HG02938 (cell line): ENCODE measurements around the gene ITIH3.

Experiments
- ATAC-seq: cut with Tn5 transposase; IDR thresholded peaks from one replicate; pipeline ENCODE4 v1.9.1; 2021; ENCODE audit warnings: mild to moderate bottlenecking, moderate library complexity; ENCODE audit not compliant: unreplicated experiment

Gene ITIH3

DNA sequence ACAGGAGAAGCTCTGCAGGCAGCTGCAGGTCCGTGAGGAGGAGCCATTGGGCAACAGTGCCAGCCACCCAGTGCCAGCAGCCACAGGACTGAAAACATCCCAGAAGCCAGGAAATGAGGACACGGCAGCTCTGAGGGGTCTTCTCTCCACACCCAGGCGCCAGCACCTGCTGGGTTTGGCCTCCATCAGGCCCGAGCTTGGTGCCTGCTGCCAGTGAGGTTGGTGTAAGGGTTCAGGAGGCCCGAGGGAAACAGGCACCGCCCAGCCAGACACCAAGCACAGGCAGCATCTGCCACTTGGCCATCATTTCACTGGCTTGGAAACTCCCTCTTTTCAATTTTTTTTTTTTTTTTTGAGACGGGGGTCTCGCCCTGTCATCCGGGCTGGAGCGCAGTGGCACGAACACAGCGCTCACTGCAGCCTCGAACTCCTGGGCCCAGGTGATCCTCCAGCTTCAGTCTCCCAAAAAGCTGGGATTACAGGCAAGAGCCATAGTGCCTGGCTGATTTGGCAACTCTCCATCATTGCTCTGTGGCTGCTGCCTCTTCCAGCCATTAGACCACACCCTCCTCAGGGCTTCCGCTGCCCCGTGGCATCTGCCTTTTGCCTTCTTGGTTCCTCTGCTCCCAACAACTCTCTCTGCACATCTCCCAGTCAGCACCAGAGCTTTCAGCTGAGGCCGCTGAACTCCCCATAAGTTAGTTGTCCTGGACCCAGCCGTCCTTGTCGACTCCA, 1.5 kb upstream of the ITIH3 start:
- ATAC-seq, result no peak

DNA sequence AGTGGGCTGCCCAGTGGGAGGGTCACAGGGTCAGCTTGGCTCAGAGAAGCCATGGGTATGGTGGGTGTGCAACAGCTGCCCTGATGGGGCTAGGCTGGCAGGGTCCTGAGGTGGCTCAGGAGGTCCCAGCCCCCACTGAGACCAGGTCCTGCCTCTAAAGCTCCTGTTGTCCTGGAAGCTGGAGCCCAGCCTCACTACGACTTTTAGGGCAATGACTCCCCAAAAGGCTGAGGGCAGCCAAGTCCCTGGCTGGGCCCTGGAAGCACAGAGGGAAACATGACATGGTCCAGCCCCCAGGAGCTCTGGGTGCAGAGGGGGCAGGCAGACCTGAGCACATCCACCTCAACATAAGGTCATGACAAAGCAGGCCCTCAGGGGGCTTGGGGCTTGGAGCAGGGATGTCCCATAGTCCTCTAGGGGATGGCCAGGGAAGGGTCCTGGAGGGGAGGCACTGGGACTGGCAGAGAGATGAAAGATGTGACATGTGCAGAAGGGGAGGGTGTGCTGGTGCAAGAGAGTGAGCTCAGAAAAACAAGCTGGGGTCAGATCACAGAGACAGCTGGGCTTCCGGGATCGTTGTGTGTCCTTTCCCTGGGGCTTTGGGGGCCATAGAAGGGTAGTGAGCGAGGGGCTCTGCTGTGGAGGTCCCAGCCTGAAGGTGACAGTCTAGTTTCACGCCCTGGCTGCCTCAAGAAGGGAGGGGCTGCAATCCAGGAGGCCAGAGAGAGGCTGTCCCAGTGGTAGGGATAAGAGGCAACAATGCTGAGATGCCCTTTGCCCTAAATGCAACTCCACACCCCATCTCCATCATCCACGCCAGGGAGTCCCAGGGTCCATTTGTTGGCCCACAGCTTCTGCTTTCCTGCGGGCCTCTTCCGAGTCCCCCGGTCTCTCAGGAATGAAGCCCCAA, 639 bp upstream of the ITIH3 start:
- no peak for ATAC-seq

DNA sequence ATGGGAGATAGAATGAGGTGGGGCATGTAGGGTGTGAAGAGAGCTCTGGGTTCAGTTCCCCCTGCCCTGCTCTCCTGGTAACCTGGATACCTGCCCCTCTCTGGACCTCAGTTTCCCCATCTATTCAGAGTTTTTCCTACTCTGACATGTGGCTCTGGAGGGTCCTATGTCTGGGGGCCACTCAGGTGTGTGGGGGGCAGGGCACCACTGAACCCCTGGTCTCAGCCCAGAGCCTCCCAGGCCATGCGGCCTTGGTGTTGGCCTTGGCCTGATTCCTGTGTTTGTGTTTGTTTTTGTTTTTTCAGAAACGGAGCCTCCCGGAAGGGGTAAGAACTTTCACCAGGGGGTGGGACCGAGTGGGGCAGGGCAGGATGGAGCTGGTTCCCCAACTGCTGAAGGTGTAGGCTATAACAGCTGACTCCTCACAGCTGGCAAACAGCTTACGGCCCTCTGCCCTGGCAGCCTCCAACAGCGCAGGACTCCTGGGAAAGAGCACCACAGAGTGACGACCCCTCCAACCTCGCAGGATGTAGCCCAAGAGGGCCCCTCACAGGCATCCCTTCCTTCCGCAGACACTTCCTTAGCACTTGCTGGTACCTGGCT, 803 bp downstream of the ITIH3 start:
- ATAC-seq, result no peak

DNA sequence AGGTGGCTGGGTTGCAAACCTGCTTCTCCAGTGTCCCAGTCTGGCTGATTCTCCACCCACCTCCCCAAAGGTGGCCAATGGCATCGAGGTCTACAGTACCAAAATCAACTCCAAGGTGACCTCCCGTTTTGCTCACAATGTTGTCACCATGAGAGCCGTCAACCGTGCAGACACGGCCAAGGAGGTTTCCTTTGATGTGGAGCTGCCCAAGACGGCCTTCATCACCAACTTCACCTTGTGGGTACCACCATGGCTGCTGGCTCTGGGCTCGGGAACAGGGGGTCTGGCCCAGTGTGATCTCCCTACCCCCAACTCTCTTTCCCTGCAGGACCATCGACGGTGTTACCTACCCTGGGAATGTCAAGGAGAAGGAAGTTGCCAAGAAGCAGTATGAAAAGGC, 1.8 kb downstream of the ITIH3 start:
- ATAC-seq, result no peak

DNA sequence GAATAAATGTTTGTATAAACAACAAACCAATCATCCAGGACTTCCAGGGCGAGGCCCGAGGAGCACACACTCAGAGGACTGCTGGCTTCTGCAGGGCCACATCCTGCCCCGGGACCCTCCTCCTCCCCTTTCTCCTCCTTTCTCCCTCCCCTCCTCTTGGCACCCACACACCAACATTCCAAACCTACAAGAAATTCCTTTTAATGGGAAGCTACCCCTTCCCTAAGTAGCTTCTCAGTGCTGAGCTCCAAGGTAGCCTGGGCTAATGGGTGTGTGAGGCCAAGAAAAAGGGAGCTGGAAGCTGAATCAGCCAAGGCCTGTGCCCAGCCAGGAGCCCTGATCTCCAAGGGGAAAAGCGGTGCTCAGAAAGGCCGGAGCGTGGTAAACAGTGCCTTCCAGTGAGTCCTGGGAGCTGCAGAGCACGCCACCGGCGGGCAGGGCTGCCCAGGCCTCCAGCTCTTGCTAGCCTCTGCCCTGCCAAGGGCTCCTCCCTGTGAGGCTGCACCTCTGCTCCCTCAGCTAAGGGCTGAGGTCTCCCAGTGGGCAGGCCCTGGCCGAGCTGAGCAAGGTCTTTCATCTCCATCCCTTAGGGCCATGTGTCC, 3.9 kb downstream of the ITIH3 start:
- ATAC-seq, result no peak

DNA sequence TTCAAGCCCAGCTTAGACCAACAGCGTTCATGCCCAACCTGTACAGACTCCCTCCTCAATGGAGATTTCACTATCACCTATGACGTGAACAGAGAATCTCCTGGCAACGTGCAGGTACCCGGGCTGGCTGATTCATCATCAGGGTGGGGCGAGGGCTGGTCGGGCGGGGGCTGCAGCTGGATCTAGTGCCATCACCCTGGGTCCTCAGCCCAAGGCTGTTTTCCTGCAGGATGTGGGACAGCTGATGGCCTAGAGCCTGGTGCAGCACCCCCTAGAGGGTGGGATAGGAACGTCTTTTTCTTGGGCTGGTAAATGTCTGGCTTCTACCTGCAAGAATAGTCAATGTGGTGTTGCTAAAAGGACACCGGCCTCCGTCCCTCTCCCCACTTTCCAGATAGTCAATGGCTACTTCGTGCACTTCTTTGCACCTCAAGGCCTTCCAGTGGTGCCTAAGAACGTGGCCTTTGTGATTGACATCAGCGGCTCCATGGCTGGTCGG, 4.4 kb downstream of the ITIH3 start:
- ATAC-seq, result no peak

DNA sequence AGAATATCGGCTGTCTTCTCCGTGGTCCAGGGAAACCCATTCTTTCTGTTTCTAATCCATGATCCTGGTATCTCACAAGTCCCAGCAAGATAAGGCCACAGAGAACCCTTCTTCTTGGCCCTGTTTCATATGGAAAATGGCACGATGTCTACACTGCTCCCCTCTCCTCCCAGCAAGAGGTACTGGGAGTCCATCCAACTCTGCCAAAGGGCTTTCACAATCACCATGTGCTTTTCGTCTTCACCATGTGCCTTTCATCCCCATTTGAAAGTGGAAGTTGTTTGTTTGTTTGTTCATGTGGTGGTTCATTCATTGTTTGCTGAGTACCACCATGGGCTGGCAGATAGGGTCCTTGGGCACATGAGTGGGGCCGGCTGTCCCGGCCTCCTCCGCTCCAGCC, 5.5 kb downstream of the ITIH3 start:
- no peak for ATAC-seq

DNA sequence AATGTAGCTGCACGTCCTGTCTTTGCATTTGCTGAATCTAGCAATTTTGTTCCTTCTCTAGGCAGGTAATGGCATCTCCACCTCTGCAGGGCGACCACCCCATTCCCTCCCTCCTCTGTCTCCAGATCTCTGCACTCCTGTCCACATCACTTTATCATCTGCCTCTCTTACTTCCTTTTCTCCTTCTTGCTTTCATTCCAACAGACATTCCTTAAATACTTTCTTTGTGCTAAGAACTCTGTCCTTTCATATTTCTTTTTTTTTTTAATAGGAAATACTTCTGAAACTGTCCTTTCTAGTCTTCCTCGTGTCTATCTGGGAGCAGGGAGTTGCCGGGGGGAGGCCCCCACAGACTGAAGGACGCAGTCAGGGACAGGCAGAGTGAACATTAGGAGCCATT, 7.2 kb downstream of the ITIH3 start:
- ATAC-seq, result no peak

DNA sequence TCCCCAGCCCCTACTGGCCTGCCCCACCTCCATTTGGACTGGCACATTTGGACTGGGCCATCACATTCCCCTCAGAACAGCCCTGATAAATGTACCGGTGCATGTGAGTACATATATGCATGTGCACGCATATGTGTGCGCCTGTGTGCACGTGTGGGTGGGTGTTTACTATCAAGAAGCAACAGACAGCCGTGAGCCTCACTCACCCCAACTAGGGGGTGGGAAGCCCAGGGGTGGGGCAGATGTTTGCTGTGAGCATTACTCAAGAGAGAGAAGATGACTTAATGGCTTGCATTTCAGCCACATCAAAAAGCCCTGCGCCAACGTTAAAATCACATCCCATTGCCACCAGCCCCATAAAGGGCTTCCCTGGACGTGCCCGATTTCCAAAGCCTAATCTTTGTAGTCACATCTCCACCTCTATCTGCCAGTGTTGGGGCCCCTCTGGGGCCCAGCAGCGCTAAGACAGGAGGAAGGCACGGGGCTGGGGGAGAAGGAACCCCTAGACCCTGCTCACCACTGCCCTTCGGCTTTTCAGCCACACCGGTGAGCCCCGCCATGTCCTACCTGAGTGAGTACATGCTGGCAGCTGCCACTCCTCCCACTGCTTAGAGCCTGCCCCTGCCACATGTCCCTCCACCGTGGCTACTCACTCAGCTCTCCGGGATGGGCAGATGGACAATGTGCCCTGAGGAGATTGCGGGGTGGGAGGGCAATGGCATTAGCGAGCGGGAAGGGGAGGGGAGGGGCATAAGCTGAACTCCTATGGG, 10.9 kb downstream of the ITIH3 start:
- ATAC-seq, result no peak

DNA sequence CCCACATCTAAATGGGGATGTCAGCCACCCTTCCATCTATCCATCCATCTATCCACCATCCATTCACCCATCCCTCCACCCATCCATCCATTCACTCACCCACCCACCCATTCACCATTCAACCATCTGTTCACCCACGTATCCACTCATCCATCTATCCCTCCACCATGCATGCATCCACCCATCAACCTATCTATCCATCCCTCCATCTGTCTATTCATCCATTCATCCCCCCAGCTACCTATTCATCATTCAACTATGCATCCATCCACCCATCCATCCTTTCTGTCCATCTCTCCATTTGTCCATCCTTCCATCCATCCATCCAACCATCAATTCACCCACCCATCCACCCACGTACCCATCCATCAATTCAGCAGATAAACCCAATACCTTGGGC, 14.6 kb downstream of the ITIH3 start:
- no peak for ATAC-seq

DNA sequence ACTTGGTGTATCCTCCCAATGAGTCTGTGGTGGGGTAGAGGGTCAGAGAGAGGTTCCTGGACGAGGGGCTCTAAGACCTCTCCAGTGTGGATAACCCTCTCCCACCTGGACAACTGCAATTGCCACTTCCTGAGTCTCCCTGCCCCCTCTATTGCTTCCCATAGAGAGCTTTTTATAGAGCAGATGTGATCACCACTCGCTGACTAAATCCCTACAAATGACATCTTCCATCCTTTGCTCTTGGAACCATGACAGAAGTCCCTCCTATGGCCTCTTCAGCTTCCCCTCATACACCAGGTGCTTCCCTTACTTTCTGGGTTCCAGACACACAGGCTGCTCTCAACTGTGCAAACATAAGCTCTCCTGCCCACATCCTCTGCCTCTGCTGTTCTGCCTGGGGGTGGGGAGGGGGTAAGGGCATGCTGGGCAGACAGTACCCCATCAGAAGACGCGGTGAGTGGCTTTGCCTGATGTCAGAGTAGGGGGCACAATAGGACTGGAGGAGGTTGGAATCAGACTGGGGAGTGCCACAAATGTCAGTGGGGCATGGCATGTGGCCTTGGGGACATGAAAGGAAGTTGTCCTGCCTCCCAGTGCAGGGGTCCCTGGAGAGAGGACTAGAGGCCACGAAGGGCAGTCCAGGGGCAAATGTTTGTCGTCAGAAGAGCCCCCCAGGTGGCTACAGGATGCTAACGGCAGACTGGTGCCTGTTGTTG, 15.2 kb downstream of the ITIH3 start:
- no peak for ATAC-seq

DNA sequence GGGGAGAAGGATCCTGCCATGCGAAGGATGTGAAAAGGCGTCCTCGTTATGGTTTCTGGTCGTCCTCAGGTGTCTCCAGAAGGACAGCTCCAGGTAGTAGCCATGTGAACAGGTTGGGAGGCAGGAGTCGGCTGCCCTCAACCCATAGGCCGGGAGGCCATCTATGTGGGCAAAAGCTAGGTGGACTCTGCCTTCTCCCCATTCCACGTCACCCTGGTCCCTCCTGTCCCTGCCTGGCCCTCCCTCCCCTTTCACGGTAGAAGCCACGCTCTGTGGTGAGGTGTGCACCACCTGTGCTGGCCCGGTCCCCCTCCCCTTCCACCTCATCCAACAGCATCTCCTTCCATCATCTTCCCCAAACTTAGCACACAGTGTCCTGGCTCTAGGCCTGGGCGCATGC, 16.3 kb downstream of the ITIH3 start:
- no peak for ATAC-seq

DNA sequence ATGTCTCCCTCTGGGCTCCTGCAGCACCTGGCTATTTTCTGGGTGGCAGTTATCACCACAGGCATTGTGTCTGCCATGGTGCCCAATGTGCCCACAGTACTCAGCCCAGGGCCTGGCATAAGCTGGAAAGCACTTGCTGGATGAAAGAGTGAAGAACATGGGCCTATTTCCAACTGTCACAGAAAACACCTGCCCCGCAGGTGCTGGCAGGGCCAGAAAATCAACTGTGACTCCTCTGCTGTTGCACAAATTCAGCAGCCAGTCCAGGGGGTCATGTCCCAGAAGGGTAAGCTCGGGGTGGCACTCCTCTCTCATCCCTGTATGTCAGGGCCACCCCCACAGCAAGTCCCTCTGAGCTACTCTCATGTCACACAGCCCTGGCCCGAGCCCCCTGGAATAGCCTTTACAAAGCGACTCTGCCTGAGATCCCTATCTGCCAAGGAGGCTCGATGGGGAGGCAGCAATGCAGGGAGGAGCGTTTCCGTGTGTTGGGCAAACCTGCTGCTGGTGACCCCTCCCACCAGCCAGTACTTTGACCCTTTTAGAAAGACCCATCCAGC, 16.9 kb downstream of the ITIH3 start:
- no peak for ATAC-seq

DNA sequence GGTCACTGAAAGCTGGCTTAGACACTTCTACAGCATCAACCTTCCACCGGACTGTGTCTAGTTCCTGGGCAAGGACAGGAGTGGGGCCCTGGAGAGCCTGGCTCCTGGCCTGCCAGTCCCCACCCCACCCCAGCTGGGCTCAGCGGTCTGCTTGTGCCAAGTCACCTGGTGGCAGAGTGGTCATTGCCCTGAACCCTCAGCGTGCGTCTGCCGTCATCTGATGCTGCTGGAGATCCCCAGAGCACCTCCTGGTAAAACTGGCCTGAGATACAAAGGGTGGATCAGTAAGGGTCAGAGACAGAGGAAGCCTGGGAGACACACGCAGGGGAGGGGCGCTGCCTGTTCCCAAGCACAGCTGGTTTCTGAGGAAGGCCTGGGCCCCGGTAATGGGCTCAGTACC, 19.2 kb downstream of the ITIH3 start:
- ATAC-seq, result no peak

DNA sequence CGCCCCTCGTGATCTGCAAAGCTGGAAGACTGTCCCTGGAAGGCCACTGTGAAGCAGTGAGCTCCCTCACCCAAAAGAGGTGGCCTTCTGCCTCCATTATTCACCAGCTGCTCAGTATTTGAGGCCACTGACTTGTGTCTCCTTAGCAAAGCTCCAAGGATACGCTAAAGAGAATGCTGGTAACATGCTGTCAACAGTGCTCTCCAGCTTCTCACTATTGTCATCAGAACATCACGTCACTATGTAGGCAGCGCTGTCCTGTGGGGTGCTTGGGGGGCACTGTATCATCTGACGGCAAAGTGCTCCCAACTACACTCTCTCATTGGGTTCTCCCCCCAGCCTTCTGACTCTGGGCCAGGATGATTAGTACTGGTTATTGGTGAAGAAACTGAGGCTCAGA, 21.6 kb downstream of the ITIH3 start:
- ATAC-seq, result no peak

DNA sequence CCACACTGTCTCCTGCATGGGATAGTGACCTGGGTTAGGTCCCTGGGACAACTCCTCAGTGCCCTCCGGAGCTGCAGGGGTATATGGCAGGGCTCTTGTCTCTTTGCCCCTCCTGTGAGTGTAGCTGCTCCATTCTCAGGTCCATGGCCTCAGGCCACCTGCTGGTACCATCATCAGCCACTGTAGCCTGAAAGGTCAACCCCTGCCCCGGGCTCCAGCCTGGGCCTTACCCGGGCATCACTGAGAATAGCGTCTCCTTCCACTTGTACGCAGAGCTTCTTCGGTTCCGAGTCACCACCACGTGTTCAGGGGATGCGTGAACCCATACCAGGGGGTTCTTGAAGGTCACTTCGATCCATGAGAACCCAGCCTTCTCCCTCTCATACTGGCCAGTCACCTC, 22.1 kb downstream of the ITIH3 start:
- ATAC-seq, result no peak

DNA sequence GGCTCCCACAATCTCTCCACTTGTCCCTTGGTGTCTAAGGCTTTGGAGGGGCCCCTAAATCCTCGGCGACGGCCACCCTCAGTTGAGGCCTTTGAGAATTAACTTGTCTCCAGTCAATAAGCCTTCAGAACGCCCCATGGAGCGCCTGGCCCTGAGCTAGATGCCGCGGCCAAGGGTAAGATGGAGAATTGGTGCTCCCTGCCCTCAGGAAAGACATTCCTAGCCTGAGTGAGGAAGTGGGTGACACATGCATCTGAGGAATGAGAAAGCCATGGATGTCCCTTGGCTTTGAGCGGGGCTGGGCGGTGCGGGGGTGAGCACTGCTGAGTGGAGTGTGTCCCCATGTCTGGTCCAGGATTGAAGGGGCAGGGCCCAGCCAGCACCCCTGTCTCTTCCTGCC, 22.6 kb downstream of the ITIH3 start:
- no peak for ATAC-seq

DNA sequence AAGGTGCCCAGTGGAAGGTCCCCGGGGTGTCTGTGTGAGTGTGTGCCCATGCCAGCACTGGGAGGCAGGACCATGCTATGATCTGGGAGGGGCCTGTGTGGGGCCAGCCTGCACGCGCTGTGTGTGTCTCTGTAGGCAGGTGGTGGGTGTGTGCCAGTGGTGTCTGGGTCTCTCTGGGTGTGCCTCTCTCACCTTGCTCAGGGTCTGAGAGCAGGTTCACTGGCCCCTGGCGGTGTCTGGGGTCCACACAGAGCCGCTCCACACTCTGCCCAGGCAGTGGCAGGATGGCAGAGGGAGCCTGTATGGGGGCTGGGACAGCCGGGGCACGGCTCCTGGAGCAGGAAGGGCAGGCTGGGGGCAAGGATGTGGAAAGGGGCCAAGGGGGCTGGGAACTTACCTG, 23.3 kb downstream of the ITIH3 start:
- no peak for ATAC-seq

DNA sequence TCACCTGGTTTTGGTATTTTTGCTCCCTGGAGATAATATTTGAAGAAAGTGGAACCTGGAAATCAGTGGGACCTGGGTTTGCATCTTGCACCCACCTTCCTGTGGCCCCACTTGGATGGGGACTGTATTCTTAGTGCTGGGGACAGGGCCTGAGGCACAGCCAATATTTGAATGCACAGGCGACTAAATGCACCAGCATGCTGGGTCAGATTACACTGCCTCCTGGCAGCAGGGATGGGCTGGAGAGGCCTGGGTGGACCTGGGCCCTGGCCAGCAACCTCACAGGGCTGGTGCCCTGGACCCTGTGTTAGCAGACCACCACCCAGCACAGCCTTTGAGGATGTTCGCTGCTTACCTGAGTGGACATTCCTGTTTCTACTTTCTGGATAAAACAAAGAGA, 25.3 kb downstream of the ITIH3 start:
- ATAC-seq, result no peak

DNA sequence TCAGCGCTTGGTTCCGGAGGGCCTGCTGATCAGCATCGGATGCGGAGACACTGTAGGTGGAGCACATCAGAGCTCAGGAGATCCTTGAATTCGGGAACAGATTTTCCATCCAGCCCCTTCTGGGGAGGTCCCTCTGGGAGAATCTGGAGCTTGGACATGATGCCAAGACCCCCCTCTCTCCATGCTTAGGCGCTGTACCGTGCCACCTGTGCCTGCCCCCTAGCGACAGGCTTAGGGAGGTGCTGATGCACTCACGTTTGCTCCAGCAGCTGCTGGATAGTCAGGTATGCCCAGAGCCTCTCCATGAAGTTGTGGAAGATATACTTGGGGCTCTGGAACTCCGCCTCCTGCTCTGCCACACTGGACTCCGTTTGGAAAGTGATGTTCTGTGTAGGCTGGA, 26.1 kb downstream of the ITIH3 start:
- no peak for ATAC-seq
